ENCODE measurements around the gene LDLRAD3. TPM values are rescaled to one million over a fixed set of nuclear protein-coding genes. Genes with fewer than 3 reads are reported as not detected.

Gene LDLRAD3
- total RNA-seq, 1 experiment from 2014 or later: 28.1 TPM

- H3K27ac ChIP-seq (ENCODE audit: low read length): no peak overlapping the region
- TF ChIP-seq, protein P1, sequence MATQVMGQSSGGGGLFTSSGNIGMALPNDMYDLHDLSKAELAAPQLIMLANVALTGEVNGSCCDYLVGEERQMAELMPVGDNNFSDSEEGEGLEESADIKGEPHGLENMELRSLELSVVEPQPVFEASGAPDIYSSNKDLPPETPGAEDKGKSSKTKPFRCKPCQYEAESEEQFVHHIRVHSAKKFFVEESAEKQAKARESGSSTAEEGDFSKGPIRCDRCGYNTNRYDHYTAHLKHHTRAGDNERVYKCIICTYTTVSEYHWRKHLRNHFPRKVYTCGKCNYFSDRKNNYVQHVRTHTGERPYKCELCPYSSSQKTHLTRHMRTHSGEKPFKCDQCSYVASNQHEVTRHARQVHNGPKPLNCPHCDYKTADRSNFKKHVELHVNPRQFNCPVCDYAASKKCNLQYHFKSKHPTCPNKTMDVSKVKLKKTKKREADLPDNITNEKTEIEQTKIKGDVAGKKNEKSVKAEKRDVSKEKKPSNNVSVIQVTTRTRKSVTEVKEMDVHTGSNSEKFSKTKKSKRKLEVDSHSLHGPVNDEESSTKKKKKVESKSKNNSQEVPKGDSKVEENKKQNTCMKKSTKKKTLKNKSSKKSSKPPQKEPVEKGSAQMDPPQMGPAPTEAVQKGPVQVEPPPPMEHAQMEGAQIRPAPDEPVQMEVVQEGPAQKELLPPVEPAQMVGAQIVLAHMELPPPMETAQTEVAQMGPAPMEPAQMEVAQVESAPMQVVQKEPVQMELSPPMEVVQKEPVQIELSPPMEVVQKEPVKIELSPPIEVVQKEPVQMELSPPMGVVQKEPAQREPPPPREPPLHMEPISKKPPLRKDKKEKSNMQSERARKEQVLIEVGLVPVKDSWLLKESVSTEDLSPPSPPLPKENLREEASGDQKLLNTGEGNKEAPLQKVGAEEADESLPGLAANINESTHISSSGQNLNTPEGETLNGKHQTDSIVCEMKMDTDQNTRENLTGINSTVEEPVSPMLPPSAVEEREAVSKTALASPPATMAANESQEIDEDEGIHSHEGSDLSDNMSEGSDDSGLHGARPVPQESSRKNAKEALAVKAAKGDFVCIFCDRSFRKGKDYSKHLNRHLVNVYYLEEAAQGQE (IDR thresholded peaks at IDR 0.05; ENCODE audit: insufficient read depth in 1 of 2, low read depth in 2 of 2, low read length in 1 of 2): no peak
- no peak for TF ChIP-seq CTCF (IDR thresholded peaks at IDR 0.05)
- no peak for TF ChIP-seq SIN3A (IDR thresholded peaks at IDR 0.05; ENCODE audit: borderline replicate concordance, insufficient read depth, low read depth, low read length)
- TF ChIP-seq TCF7L2 (IDR thresholded peaks at IDR 0.05; ENCODE audit: low read depth, low read length): no peak
- TF ChIP-seq POLR2AphosphoS5 (IDR thresholded peaks at IDR 0.05; ENCODE audit: low read depth, low read length): no peak
- H3K4me3 ChIP-seq (ENCODE audit: low read depth in 2 of 2, low read length in 2 of 2): no peak overlapping the region
- BruUV-seq (replicated peaks): no TSS peak
- ChIA-PET POLR2A (no interaction called here), CTCF (no interaction called here)
- DNase-seq (ENCODE audit: low read depth, low spot score) (no peak), ATAC-seq (no peak)
- no peaks in the 10 kb centered on the region for H3K27me3 ChIP-seq (ENCODE audit: control insufficient read depth, insufficient read depth, low read length)
- no peaks in the 10 kb centered on the region for H3K36me3 ChIP-seq (ENCODE audit: control insufficient read depth, insufficient read depth, low read length)
- intact Hi-C loops (cut with micrococcal nuclease; ENCODE audit: unreplicated experiment): no loop called here
- in situ Hi-C loops (cut with HindIII; ENCODE audit: low pct_unique_long_range_greater_than_20kb, low sequenced_read_pairs): no loop called here
- H3K9me3 ChIP-seq (ENCODE audit: control insufficient read depth, insufficient read depth, low read depth, low read length): no peaks in the 10 kb centered on the region
- peaks cover 11% of the 10 kb centered on the region; the same call in 1 of the 2 replicates for H3K4me1 ChIP-seq (ENCODE audit: control insufficient read depth, insufficient read depth, low read length)
Observed at GRCh38 chr11:36015799-36016198, 71.9 kb downstream of the LDLRAD3 start.

DNA sequence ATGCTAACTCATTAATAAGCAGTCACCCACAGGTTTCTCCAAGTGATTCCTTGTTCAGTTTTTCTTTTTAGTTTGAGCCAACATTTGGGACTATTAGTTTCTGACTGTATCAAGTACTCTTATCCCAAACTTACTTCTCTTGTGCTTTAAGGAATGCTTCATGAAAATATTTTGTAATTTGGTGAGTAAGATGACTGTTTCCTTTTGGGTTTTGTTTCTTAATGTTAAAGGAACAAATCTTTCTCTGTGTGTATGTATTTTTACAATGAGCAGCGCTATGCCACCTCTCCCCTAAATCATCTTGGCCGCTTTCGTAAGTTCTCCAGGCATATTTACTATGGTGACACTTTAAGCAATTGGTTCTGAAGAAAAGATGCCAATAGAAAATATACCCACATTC, 72.4 kb downstream of the LDLRAD3 start:
- Histone ChIP-seq H3K27me3 (ENCODE audit: control insufficient read depth, insufficient read depth, low read length) (no peaks in the 10 kb centered on the region), H3K4me1 (ENCODE audit: control insufficient read depth, insufficient read depth, low read length) (peaks cover 11% of the 10 kb centered on the region; the same call in 1 of the 2 replicates), H3K9me3 (ENCODE audit: control insufficient read depth, insufficient read depth, low read depth, low read length) (no peaks in the 10 kb centered on the region), H3K27ac (ENCODE audit: low read length) (no peak overlapping the region), H3K36me3 (ENCODE audit: control insufficient read depth, insufficient read depth, low read length) (no peaks in the 10 kb centered on the region), H3K4me3 (ENCODE audit: low read depth in 2 of 2, low read length in 2 of 2) (no peak overlapping the region)
- DNase-seq (ENCODE audit: low read depth, low spot score): no peak
- TF ChIP-seq, protein P1 (IDR thresholded peaks at IDR 0.05; ENCODE audit: insufficient read depth in 1 of 2, low read depth in 2 of 2, low read length in 1 of 2): no peak
- no peak for ATAC-seq
- in situ Hi-C loops (cut with HindIII; ENCODE audit: low pct_unique_long_range_greater_than_20kb, low sequenced_read_pairs) (no loop called here), intact Hi-C loops (cut with micrococcal nuclease; ENCODE audit: unreplicated experiment) (no loop called here)
- ChIA-PET POLR2A (no interaction called here), CTCF (no interaction called here)
- BruUV-seq (replicated peaks): no TSS peak

Data from Panc1 (cell line).